Activated naive CD4-positive, alpha-beta T cell treated with Interleukin-2 at 50 U/mL for 16 hours (primary cell): ENCODE data around the gene SF3B1.
"Not testable (repeated sequence)": the region's sequence is repeated elsewhere in the genome, so short reads cannot be mapped to it uniquely, and the experiment has no call there.

Experiments used
- DNase-seq: peaks from one replicate; pipeline ENCODE4 v3.0.0-alpha.2; 2020

Gene SF3B1

DNA sequence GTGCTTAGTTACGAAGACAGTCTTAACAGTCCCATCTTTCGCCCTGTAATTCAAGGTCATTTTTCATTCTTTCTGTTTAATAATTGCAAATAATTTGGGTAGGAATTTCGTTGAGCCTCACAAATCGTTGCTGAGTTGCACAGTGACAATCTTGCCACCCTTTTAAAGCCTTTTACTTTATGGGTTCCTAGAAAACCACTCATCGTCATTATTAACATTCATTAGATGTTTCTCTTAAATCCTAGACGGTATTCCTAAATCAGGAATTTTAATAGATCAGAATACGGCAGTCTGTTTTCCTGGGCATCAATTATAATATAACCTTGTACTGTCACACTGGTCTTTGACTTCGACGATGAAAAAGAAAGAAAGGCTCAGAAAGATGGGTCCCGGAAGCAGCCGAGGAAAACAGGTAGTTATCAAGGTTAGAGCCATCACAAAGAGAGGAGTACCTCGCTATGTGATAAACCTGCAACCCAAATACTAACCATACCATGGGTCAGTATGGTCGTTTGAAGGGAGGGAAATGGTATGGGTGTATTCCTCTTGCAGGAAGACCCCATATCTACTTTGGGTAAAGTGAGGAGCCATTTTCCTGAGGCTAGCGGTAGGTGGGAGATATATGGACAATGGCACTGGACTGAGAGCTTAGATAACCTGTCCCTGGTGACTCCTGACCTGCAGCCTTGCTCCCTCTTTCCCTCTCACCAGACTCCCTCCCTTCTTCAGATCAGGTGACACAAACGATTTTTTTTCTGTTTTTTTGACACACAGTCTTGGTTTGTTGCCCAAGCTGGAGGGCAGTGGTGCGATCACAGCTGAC, 981 bp upstream of the SF3B1 start:
- no peak for DNase-seq

DNA sequence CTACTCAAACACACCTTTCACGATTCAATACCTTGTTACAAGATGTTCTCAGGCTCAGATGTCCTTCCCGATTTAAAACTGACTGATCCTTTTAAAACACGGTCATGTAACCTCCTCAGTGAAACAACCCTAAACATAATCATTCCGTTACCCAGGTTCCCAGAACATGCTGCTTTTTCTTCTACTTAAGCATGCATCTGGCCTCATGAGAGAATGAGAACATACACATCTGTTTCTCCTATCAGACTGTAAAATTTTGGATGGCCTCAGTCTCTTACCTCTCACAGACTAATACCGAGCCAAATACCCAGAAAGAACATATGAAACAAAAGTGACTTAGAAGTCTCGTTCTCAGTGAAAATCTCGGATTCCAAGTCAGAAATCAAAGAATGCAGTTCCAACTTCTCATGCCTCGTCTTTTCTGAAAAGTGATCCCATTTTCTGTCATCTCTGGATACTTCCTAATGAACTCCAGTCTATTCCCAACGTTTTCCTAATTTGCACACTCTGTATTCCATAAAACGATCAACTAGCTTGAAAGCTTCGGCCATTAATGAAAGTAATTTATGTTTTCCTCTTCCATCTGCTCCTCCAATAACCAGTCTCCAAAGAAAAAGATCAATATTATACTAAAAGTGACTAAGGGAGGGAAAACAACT, 919 bp downstream of the SF3B1 start:
- DNase-seq, result no peak

DNA sequence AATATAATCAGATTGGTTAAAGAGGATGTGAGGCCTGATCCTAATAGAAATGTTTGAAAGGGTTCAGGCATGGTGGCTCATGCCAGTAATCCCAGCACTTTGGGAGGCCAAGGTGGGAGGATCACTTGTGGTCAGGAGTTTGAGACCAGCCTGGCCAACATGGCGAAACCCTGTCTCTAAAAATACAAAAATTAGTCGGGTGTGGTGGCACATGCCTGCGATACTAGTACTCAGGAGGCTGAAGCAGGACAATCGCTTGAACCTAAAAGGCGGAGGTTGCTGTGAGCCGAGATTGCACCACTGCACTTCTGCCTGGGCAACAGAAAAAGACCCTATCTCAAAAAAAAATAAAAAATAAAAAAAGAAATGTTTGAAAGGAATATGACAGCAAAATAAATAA, 2.3 kb downstream of the SF3B1 start:
- not testable (repeated sequence) for DNase-seq

DNA sequence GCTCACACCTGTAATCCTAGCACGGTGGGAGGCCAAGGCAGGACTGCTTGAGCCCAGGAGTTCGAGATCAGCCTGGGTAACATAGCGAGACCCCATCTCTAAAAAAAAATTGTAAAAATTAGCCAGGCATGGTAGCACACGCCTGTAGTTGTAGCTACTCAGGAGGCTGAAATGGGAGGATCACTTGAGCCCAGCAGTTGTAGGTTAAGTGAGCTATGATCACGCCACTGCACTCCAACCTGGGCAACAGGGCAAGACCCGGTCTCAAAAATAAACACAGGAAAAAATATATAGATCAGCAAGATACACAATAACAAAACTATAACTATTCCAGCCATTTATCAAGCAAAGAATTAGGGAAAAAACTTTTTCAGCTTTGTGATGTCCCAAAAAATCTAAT, 3.0 kb downstream of the SF3B1 start:
- DNase-seq, result no peak

DNA sequence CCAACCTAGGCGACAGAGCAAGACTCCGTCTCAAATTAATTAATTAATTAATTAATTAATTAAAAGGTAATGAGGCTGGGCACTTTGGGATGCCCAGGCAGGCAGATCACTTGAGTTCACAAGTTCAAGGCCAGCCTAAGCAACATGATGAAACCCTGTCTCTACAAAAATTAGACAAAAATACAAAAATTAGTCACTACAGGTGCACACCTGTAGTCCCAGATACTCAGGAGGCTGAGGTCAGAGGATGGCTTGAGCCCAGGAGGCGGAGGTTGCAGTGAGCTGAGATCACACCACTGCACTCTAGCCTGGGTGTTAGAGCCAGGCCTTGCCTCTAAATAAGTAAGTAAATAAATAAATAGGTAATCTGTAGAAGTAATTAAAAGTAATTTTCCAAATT, 6.8 kb downstream of the SF3B1 start:
- DNase-seq, result no peak

DNA sequence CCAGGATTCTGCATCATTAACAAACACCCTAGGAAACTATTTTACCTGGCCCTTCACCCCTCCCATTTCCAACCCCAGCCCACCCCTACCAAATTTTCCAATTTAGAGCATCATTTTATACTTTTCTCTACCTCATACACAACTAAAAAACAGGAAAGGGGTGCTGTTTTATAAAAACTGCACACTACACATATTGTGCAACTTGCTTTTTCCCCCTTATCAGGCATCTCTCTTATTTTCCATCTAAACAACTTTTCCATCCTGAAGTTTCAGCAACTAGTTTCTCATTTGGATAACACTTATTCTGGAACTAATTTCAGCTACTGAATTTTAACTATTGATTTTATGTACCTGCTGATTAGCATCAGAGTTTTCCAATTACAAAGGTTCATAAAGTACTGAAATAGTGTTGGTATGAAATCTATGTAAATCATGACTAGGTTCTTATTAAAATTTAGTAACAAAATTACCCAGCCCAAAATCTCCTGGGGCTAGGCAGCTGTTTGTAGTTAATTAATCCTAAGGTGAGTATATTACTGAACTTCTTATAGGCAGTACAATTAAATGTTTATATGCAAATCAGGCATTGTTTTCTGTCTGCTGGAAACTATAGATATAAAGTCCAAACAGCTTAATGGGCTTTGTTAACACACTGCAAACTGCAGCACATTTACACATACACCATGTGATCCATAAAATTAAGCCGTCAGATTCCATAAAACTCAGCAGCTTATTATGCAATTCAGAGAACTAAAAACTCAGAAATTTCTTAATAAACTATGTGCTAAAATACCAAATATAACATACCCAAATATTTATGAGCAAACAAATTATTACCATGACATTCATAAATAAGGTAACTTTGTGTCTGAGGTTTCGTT, 7.9 kb downstream of the SF3B1 start:
- DNase-seq, result no peak

DNA sequence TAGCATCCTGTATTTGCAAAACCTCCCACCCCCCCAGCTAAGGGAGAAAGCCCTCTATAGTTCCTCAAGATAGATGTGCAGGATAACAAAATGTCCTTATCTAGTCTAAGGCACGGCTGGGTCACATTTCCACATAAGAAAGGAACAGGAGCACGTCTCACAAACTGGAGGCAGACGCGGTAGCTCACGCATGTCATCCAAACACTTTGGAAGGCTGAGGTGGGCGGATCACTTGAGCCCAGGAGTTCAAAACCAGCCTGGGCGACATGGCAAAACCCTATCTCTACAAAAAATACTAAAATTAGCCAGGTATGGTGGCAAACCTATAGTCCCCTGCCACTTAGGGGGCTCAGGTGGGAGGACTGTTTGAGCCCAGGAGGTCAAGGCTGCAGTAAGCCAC, 9.3 kb downstream of the SF3B1 start:
- DNase-seq, result no peak

DNA sequence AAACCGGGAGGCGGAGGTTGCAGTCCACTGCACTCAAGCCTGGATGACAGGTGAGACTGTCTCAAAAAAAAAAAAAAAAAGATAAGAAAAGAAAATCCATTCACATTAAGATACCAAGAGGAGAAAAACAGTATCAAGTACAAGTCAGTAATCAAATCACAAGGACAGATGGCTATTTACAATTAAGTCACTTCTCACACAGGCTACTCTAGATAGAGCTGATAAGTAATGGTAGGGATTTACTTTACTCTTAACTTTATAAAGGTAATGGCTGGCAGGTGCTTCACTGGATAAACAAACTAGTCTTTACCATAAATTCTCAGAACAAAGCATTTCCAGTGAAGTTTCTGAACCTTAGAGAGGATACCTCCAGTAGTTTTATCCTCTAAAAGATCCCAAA, 11.5 kb downstream of the SF3B1 start:
- no peak for DNase-seq

DNA sequence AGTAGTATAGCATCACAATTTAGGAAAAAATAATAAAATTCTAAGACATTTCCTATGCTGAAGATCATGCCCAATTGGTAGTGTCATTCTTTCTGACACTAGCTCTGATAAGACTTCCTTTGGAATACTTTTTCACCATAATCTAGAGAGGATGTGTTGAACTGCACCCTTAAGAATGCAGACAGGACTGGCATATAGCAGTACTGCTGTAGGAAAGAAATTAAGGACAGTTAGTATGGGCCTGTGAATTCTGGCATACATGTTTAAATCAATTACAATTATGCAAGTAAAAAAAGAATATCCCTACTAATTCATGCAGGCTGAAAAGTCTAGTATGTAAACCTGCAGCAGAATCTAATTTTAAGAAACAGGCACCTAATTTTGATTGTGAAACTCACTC, 15.4 kb downstream of the SF3B1 start:
- no peak for DNase-seq

DNA sequence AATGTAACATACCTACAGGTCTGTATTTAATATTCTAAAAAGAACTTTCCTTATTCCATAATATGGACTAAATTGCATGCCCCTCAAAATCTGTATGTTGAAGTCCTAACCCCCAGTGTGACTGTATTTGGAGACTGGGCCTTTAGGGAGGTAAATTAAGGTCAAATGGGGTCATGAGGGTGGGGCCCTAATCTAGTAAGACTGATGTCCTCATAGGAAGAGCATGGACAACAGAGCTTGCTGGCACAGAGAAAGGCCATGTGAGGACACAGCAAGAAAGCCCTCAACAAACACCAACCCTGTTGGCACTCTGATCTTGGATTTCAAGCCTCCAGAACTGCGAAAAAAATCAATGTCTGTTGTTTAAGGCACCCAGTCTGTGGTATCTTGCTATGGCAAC, 18.6 kb downstream of the SF3B1 start:
- DNase-seq, result no peak

DNA sequence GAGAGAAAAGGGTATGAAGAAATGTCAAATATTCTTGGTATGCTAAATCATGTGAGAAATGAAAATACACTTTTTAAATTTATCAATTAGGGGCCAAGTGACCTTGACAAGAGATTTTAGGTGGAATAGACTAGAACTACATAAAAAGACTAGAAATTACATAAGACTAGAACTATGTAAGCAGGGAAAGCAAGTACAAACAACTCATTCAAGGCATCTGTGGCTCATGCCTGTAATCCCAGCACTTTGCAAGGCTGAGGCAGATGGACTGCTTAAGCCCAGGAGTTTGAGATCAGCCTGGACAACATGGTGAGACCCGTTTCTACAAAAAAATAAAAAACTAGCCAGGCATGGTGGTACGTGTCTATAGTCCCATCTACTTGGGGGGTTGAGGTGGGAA, 20.3 kb downstream of the SF3B1 start:
- DNase-seq, result no peak

DNA sequence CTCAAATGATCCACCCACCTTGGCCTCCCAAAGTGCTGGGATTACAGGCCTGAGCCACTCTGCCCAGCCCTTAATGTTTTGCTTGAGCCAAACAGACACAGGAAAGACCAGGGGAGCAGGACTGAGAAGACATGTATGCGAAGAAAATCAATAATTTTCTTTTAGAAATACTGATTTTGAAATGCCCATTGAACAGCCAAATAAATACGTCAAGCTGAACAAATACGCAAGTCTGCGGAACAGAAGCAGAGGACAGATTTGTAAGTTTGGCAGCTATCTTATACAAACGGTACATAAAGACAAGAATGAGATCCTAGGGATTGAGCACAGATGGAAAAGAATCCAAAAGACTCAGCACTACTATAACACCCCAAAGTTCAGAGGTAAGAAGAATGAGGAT, 20.8 kb downstream of the SF3B1 start:
- DNase-seq, result no peak

DNA sequence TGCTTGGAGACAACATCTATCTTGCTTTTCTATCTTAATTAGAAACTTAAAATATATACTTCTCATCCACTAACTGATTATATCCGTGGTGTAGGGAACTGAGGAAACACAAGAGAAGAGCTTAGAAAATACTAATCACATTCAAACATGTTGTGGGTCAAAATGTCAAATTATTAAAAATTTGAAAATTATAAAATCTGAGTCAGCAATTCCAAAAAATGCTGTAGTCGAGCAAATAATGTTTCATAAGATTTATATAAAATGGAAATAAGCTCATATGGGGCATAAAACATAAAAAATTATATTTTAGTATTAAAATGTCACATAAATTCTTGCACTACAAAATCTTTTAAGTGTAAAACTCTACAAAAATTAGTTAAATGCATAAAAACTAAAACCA, 29.2 kb downstream of the SF3B1 start:
- no peak for DNase-seq

DNA sequence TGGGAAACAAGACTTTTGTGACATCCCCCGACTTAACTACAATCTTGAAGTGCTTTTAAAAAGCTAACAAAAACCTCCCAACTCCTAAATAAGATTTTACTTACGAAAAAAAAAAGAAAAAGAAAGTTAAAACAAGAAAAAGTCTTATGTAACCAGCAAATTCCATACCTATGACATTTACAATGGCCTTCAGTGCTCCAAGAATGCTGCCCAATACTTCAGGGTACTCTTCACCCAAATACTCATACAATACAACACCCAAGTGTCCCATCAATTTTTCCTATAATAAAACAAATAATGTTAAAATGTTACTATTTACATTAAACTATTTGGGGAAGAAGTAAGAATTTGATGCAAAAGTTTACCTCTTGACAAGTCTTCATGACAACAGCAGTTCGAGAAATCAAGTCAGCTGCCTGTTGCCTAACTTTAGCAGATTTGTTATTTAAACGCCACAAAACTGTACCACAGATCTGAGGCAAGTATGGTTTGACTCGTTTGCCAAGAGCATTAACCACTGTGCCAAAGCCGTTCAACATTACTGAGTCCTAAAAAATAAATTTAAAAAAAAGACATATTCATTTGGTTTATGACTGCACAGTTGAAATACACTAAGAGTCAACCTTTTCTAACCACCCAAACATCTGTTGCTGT, 34.8 kb downstream of the SF3B1 start:
- no peak for DNase-seq

DNA sequence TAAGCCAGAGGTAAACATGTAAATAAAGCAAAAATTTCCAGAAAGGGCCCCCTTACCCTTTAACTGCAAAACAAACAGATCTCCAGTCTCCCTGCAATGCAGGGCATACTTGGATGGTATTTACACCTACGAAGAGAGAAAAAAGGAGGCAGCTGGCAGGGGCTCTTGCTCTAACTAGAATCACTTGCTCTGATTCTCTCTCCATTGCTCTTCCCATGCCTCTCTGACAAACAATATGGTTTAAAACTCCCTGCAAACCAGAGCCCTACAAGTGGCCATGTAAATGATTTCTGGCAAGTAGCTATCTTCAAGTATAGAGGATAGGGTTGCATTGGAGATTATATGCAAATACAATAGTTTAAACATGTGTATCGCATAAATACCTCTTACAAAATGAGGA, 35.9 kb downstream of the SF3B1 start:
- no peak for DNase-seq

DNA sequence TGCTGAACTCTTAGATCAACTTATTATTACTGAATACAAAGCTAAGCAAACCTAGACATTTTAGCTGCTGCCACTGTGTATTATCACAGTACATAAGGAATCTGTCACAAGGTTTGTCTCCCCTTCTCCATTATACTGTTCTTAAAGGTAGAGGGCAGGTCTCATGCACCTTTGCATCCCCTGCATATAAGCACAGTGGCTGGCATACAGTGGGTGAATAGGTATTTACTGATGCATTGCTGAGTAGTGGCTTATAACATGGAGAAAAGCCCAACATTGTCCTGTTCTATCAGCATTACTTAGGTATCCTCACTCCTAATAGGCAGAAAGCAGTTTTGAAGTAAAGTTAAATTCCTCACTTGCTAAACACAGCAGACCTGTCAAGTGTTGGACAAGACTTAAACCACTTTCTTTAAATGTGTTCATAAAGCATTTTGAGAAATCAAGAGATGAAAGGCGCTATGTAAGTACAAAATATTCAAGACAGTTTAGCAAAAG, 43.6 kb downstream of the SF3B1 start:
- no peak for DNase-seq

DNA sequence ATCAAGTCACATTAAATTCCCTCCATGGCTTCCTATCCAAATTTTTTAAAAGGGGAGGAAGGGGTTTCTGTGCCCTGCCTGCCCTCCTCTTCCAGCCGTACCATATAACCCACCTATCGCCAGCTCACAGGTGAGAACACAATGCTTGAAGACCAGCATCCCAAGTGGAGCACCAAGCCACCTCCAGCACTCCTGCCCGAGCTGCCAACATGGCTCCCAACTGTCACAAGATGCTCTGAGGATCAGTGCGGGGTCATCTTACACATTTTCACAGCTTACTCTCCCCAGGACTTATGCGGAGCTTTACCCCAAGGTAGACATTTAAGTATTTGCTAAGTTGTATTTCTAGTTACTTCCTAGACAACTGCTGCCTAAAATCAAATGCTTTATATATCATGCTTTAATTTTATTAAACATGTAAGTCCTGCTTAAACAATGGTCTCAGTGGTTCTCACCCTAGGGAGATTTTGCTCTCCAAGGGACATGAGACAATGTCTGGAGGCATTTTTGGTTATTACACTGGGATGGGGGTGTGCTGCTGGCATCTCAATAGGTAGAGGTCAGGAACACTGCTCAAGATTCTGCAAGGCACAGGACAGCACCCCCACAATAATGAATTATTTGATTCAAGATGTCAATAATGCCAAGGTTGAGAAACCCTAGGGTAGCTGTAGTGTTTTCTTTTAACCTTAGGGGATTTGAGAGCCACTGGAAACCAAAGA, 45.8 kb downstream of the SF3B1 start:
- DNase-seq, result no peak

DNA sequence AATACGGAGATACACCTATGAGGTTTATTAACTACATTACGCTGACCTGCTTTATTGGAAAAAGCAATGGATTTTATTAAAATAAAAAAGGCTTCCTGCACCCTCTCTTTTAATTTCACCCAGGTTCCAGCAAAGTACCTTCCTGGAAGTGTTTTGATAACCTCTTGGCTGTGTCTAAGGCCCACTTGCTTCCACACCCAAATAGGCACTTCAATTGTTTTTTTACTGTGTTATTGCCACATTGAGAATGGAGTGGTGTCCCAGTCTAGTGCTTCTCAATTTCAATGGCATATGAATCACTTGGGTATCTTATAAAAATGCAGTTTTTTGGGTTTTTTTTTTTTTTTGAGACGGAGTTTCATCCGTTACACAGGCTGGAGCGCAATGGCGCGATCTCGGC, 47.6 kb downstream of the SF3B1 start:
- no peak for DNase-seq

DNA sequence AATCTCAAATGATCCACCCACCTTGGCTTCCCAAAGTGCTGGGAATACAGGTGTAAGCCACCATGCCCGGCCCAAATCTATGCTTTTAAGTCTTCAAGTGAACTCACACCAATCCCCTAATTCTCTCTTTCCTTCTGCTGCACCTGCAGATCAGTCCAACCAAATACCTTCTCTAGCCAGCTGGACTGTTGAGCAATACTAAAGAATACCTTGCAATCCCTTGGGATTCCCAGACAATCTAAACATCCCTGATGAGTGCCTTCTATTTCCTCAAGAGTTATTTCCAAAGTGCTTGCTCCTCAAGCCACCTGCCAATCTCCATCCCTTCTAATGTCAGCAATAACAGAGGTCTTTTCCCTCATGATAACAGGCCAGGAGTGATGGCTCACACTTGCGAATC, 48.6 kb downstream of the SF3B1 start:
- no peak for DNase-seq

DNA sequence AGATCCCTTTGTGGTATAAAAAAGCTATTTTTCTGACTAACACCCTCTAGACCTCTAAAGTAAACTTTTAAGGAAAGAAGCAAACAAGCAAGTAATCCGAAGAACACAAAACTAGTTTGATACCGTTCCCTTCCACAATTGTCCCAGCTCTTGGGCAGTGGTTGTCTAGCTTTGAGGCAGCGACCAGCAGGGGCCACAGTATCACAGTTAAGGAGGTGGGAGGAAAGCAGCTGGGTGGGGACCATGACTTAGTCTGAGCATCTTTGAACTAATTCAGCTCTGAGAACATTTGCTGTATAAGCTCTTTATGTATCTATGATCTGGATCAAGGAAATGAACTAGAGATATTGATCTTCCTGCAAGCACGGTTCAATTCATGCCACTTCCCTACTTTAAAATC, 51.0 kb downstream of the SF3B1 start:
- no peak for DNase-seq

DNA sequence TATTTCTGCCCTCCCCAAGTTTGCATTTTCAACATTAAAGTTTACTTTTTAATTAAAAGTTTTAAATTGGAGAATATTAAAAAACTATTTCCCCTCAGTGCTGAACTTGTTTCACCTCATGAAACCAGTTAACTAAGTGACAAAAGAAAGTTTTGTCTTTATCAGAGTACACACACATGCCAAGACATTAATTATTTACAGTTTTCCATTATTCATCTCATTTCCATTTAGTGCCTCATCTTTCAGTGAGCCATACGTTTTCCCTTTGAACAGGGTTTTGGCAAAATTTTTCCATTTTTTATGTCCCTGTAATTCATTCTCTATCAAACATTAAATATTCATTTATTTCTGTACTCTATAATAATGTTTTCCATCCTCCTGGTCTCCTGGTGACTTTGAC, 53.2 kb downstream of the SF3B1 start:
- DNase-seq, result no peak

DNA sequence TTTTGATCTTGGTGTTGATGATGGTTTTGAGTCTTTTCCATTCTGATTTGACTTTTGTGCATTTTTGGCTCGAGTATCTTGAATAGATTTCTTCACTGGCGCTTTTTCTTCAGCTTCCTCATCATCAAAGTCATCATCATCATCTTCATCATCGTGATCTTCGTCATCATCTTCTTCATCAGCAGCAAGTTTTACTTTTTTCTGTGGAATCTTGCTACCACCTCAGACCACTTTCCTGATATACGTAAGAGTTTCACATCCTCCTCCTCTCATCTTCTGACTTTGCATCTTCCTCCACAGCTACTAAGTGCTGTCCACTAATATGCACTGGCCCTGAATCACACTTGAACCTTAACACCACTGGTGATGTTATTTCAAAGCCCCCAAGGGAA, 54.9 kb downstream of the SF3B1 start:
- not testable (repeated sequence) for DNase-seq
